Mesenchymal stem cell (in vitro differentiated cells and primary cell): ENCODE measurements around the gene TIE1.
A peak's percentile ranks its signal among the peaks of the same experiment; 100 is the strongest.

Source experiments
- DNase-seq: peaks from one replicate; pipeline ENCODE4 v3.0.0-alpha.2; 2013
- H2AFZ ChIP-seq: one replicate; pipeline ENCODE4 v1.6.1; 2013; ENCODE audit warnings: low read depth, mild to moderate bottlenecking, control low read depth, inconsistent platforms, low read length, moderate library complexity
- H2AK5ac ChIP-seq: 2 replicates; pipeline ENCODE4 v1.6.1; 2013; ENCODE audit warnings: low read length, moderate library complexity, mild to moderate bottlenecking, inconsistent platforms; ENCODE audit not compliant: severe bottlenecking
- H2BK120ac ChIP-seq: one replicate; pipeline ENCODE4 v1.6.1; 2013; ENCODE audit warnings: low read depth, mild to moderate bottlenecking, inconsistent platforms, low read length, moderate library complexity
- H2BK12ac ChIP-seq, 2 experiments: one replicate each; pipeline ENCODE4 v1.6.1; 2013; ENCODE audit warnings: inconsistent platforms in 2 of 2, low read length in 2 of 2, mild to moderate bottlenecking in 2 of 2, moderate library complexity in 2 of 2, control low read depth in 1 of 2
- H2BK15ac ChIP-seq: one replicate; pipeline ENCODE4 v1.6.1; 2013; ENCODE audit warnings: mild to moderate bottlenecking, low read depth, inconsistent platforms; ENCODE audit not compliant: poor library complexity, severe bottlenecking
- H2BK5ac ChIP-seq: 2 replicates; pipeline ENCODE4 v1.6.1; 2013; ENCODE audit warnings: low read depth, mild to moderate bottlenecking, low read length, control low read depth, inconsistent platforms; ENCODE audit not compliant: poor library complexity, severe bottlenecking
- H3K14ac ChIP-seq, 2 experiments: one replicate each; pipeline ENCODE4 v1.6.1; 2013; ENCODE audit warnings: inconsistent platforms in 2 of 2, low read length in 2 of 2, control low read depth in 1 of 2, mild to moderate bottlenecking in 1 of 2, moderate library complexity in 1 of 2
- H3K18ac ChIP-seq, 2 experiments: one replicate each; pipeline ENCODE4 v1.6.1; 2013; ENCODE audit warnings: inconsistent platforms in 2 of 2, low read length in 2 of 2, control low read depth in 1 of 2, low read depth in 1 of 2, mild to moderate bottlenecking in 1 of 2
- H3K23ac ChIP-seq, 2 experiments: one replicate each; pipeline ENCODE4 v1.6.1; 2013; ENCODE audit warnings: inconsistent platforms in 2 of 2, low read length in 2 of 2, mild to moderate bottlenecking in 2 of 2, moderate library complexity in 2 of 2, control low read depth in 1 of 2
- H3K27ac ChIP-seq: 2 replicates; pipeline ENCODE4 v1.5.1; 2013; ENCODE audit warnings: mild to moderate bottlenecking, moderate library complexity, low read length, control low read depth, inconsistent platforms; ENCODE audit not compliant: poor library complexity, severe bottlenecking
- H3K27me3 ChIP-seq, 2 experiments: 2 replicates each; pipeline versions ENCODE4 v1.6.1 to v1.7.0; 2013; ENCODE audit warnings: low read length in 2 of 2, mild to moderate bottlenecking in 2 of 2, moderate library complexity in 2 of 2, control low read depth in 1 of 2, inconsistent platforms in 1 of 2; ENCODE audit not compliant: control insufficient read depth in 1 of 2, insufficient read depth in 1 of 2
- H3K36me3 ChIP-seq, 2 experiments: 2 replicates each; pipeline versions ENCODE4 v1.6.1 to v1.7.0; 2013; ENCODE audit warnings: low read length in 2 of 2, control low read depth in 1 of 2, inconsistent platforms in 1 of 2, low read depth in 1 of 2, mild to moderate bottlenecking in 1 of 2; ENCODE audit not compliant: insufficient read depth in 2 of 2, control insufficient read depth in 1 of 2
- H3K4ac ChIP-seq, 2 experiments: one replicate each; pipeline ENCODE4 v1.6.1; 2013; ENCODE audit warnings: inconsistent platforms in 2 of 2, low read length in 2 of 2, mild to moderate bottlenecking in 2 of 2, moderate library complexity in 2 of 2, control low read depth in 1 of 2, low read depth in 1 of 2
- H3K4me1 ChIP-seq: 2 replicates; pipeline ENCODE4 v1.6.1; 2013; ENCODE audit warnings: low read depth, low read length, control low read depth; ENCODE audit not compliant: control insufficient read depth, insufficient read depth
- H3K4me2 ChIP-seq: 2 replicates; pipeline ENCODE4 v1.6.1; 2013; ENCODE audit warnings: low read length, mild to moderate bottlenecking, inconsistent platforms; ENCODE audit not compliant: poor library complexity, severe bottlenecking
- H3K4me3 ChIP-seq, 2 experiments: 2 replicates each; pipeline versions ENCODE4 v1.5.1 to v1.7.0; 2013; ENCODE audit warnings: low read length in 2 of 2, mild to moderate bottlenecking in 2 of 2, control low read depth in 1 of 2, low read depth in 1 of 2; ENCODE audit not compliant: insufficient read depth in 1 of 2
- H3K79me1 ChIP-seq: replicated peaks from 2 replicates; pipeline ENCODE4 v1.6.1; 2013; ENCODE audit warnings: mild to moderate bottlenecking, control low read depth, low read length, inconsistent platforms; ENCODE audit not compliant: poor library complexity, severe bottlenecking
- H3K9ac ChIP-seq: 2 replicates; pipeline ENCODE4 v1.7.0; 2013; ENCODE audit warnings: mild to moderate bottlenecking, low read length, moderate library complexity
- H3K9me3 ChIP-seq: 2 replicates; pipeline ENCODE4 v1.7.0; 2013; ENCODE audit warnings: mild to moderate bottlenecking, low read length; ENCODE audit not compliant: control insufficient read depth
- H4K8ac ChIP-seq: one replicate; pipeline ENCODE4 v1.6.1; 2013; ENCODE audit warnings: inconsistent platforms, mild to moderate bottlenecking, low read length, moderate library complexity
- H4K91ac ChIP-seq: one replicate; pipeline ENCODE4 v1.6.1; 2013; ENCODE audit warnings: mild to moderate bottlenecking, low read length, inconsistent platforms
- WGBS: methylation state at CpG from one replicate; pipeline ENCODE4 v1.1.7; 2013; ENCODE audit warnings: mixed read lengths; 5-methylcytosine and 5-hydroxymethylcytosine counted together

The TIE1 gene

DNA sequence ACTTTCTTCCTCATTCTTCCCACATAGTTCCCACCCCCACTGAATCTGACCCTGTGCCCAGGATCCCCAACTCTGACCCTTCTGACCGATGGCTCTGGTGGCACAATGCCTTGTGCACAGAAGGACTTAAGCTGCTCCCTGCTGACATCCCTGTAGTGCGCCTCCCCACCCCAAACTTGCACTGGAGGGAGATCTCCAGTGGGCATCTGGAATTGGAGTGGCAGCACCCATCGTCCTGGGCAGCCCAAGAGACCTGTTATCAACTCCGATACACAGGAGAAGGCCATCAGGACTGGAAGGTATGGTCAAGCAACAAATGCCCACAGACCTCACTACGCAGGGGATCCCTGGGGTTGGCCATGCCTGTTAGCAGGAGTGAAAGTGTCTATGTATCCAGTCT, 45.9 kb downstream of the TIE1 start:
- WGBS: 91% methylated on average over 5 of the region's 5 CpGs
- Histone ChIP-seq H4K91ac (peak overlapping the region; percentile 5), H3K9me3 (no peaks in the 10 kb centered on the region), H3K27ac (no peak overlapping the region), H3K27me3 (no peaks in the 10 kb centered on the region), H2BK12ac (no peak overlapping the region), H4K8ac (no peak overlapping the region), H2BK120ac (no peak overlapping the region), H3K4me3 (no peak overlapping the region), H2AK5ac (no peak overlapping the region), H3K4ac (no peak overlapping the region), H3K14ac (no peak overlapping the region), H2BK15ac (no peak overlapping the region), H3K4me1 (peaks cover 16% of the 10 kb centered on the region), H3K9ac (no peak overlapping the region), H3K18ac (no peak overlapping the region), H2BK5ac (no peak overlapping the region), H3K23ac (no peak overlapping the region), H2AFZ (no peak overlapping the region), H3K36me3 (no peaks in the 10 kb centered on the region), H3K4me2 (no peak overlapping the region), H3K79me1 (no peaks in the 10 kb centered on the region)
- no peak for DNase-seq

DNA sequence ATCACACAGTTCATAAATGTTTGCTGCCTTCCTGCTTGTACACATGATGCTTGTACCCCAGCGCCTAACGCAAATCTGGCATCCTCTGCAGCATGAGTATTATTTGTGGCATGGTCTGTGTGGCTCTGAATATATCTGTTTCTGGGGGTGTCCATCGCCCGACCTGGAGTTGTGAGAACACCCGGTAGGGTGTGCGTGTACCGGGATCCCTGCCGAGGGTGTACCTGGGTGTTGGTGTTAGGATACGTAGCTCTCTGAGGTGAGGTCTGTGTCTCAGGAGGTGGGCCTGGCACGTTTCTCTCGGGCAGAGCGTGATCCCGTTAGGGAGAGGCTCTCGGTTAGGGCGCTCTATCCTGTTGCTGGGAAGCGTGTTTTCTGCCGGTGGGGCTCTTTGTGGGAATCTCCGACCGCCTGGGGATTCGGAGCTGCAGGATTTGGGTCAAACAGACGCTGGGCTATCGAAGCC, 47.6 kb downstream of the TIE1 start:
- peak overlapping the region in 1 of 2 experiments; percentile 81 for H3K4ac ChIP-seq
- WGBS: 41% methylated on average over 19 of the region's 22 CpGs
- H4K8ac ChIP-seq: peak overlapping the region; percentile 91
- no peak overlapping the region for H2BK12ac ChIP-seq
- no peak overlapping the region for H3K23ac ChIP-seq
- H3K27ac ChIP-seq: peak overlapping the region; percentile 65
- H2BK5ac ChIP-seq: no peak overlapping the region
- no peaks in the 10 kb centered on the region for H3K27me3 ChIP-seq
- no peaks in the 10 kb centered on the region for H3K9me3 ChIP-seq
- no peaks in the 10 kb centered on the region for H3K79me1 ChIP-seq
- DNase-seq: no peak
- no peak overlapping the region for H3K14ac ChIP-seq
- peaks cover 16% of the 10 kb centered on the region for H3K4me1 ChIP-seq
- no peak overlapping the region for H2AK5ac ChIP-seq
- H4K91ac ChIP-seq: peak overlapping the region; percentile 47
- peak overlapping the region; percentile 77 to 94 for H3K18ac ChIP-seq
- peak overlapping the region; percentile 68 to 78 for H3K4me3 ChIP-seq
- peak overlapping the region; percentile 73 for H3K4me2 ChIP-seq
- H2AFZ ChIP-seq: peak overlapping the region; percentile 85
- peak overlapping the region; percentile 74 for H3K9ac ChIP-seq
- H2BK15ac ChIP-seq: peak overlapping the region; percentile 76
- H2BK120ac ChIP-seq: peak overlapping the region; percentile 6
- no peaks in the 10 kb centered on the region for H3K36me3 ChIP-seq

- Histone ChIP-seq H3K79me1 (no peaks in the 10 kb centered on the region), H4K91ac (peak overlapping the region; percentile 73), H3K14ac (peak overlapping the region in 1 of 2 experiments; percentile 61), H2BK5ac (peak overlapping the region; percentile 60), H3K4me2 (peak overlapping the region; percentile 73), H3K27me3 (no peaks in the 10 kb centered on the region), H4K8ac (peak overlapping the region; percentile 91), H3K9me3 (no peaks in the 10 kb centered on the region), H3K27ac (peak overlapping the region; percentile 90), H3K23ac (peak overlapping the region in 1 of 2 experiments; percentile 66), H2BK120ac (peak overlapping the region; percentile 6), H3K36me3 (no peaks in the 10 kb centered on the region), H3K18ac (peak overlapping the region; percentile 77 to 97), H3K4ac (peak overlapping the region; percentile 81 to 85), H2AFZ (peak overlapping the region; percentile 85), H2BK15ac (peak overlapping the region; percentile 86), H3K4me1 (peaks cover 16% of the 10 kb centered on the region), H3K9ac (peak overlapping the region; percentile 74), H2AK5ac (no peak overlapping the region), H2BK12ac (peak overlapping the region in 1 of 2 experiments; percentile 64), H3K4me3 (peak overlapping the region; percentile 68 to 78)
- 4% methylated on average over 66 of the region's 72 CpGs for WGBS
- DNase-seq: peak; percentile 60
Measured at GRCh38 chr1:43348809-43349593, 48.2 kb downstream of the TIE1 start.

DNA sequence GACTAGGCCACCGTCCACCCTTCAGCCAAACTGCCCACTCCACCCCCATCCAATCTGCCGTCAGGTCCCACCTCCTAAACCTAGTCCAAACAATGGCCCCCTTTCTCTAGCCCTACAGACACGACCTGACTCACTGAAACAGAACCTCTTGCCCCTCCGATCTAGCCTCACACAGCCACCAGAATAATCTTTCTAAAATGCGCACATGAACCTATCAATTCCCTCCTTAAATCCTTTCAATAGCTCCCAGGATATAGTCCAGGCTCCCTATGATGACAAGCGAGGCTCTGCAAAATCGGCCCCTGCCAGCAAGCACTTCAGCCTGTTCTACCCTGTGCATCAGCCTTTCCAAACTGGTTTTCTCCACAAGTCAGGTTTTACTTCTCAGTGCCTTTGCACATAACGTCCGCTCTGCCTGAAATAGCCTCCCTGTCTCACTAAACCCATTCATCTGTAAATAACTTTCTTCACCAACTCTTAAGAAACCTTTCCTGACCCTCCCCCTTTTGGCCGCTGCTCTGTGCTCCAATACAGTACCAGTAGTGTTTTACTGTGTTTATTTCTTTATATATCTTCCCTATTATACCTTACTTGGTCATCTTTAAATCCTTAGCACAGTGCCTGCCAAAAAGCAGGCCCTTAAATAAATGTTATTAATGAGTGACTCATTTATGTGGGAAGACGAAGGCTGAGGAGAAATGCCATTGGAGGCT, 49.0 kb downstream of the TIE1 start:
- Histone ChIP-seq H3K4me2 (peak overlapping the region; percentile 73), H3K9me3 (no peaks in the 10 kb centered on the region), H3K27me3 (no peaks in the 10 kb centered on the region), H2BK12ac (peak overlapping the region in 1 of 2 experiments; percentile 51), H2BK5ac (peak overlapping the region; percentile 5), H2BK15ac (peak overlapping the region; percentile 86), H2BK120ac (no peak overlapping the region), H2AK5ac (peak overlapping the region; percentile 17), H3K4ac (peak overlapping the region; percentile 80 to 85), H3K36me3 (no peaks in the 10 kb centered on the region), H4K8ac (peak overlapping the region; percentile 91), H3K4me3 (peak overlapping the region; percentile 68 to 78), H3K23ac (peak overlapping the region in 1 of 2 experiments; percentile 66), H3K27ac (peak overlapping the region; percentile 90), H3K4me1 (peaks cover 16% of the 10 kb centered on the region), H3K14ac (peak overlapping the region in 1 of 2 experiments; percentile 61), H3K18ac (peak overlapping the region; percentile 77 to 97), H3K9ac (peak overlapping the region; percentile 74), H2AFZ (peak overlapping the region; percentile 85), H3K79me1 (no peaks in the 10 kb centered on the region), H4K91ac (peak overlapping the region; percentile 73)
- DNase-seq: peak; percentile 58
- WGBS: 24% methylated on average over 10 of the region's 11 CpGs
